ENCODE data around the gene MYPN.

- TF ChIP-seq, protein P1, sequence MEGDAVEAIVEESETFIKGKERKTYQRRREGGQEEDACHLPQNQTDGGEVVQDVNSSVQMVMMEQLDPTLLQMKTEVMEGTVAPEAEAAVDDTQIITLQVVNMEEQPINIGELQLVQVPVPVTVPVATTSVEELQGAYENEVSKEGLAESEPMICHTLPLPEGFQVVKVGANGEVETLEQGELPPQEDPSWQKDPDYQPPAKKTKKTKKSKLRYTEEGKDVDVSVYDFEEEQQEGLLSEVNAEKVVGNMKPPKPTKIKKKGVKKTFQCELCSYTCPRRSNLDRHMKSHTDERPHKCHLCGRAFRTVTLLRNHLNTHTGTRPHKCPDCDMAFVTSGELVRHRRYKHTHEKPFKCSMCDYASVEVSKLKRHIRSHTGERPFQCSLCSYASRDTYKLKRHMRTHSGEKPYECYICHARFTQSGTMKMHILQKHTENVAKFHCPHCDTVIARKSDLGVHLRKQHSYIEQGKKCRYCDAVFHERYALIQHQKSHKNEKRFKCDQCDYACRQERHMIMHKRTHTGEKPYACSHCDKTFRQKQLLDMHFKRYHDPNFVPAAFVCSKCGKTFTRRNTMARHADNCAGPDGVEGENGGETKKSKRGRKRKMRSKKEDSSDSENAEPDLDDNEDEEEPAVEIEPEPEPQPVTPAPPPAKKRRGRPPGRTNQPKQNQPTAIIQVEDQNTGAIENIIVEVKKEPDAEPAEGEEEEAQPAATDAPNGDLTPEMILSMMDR (IDR thresholded peaks at IDR 0.05): no peak
- TF ChIP-seq POLR2A (IDR thresholded peaks at IDR 0.05): no peak
Measured at GRCh38 chr10:68196701-68197100, 87.4 kb downstream of the MYPN start.
